ENCODE results near the gene ST6GALNAC3.

DNA sequence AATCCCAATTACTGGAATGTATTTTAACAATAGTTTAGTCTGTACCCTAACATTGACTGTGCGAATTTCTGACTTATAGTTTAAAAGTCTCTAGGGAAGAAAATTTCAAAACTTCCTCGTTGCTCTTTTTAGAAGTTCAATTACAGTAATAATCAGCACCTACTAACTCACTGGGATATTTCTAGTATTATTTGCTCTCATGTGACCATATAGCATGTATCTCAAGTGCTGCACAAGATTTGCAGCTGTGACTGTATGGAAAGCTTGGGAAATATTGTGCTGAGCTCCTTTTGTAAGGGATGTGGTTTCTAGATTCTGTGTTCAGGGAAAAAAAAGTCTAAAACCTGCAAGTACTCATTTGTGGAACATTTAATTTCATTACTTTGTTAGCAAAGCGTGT, 153.1 kb downstream of the ST6GALNAC3 start:
- no peak for TF ChIP-seq CTCF (IDR thresholded peaks at IDR 0.05)
- TF ChIP-seq POLR2A (IDR thresholded peaks at IDR 0.05) = no peak
